ENCODE data around the gene CDH6.

GRCh38 chr5:31329715-31330114 is 136.2 kb downstream of the CDH6 start:
- TF ChIP-seq E2F5 (CRISPR knock-in tag; conservative IDR thresholded peaks at IDR 0.05) (no peak), ZBTB10 (CRISPR knock-in tag; IDR thresholded peaks at IDR 0.05; ENCODE audit: borderline replicate concordance) (no peak), ADNP (CRISPR knock-in tag; IDR thresholded peaks at IDR 0.05) (no peak), ZFP82 (CRISPR knock-in tag; IDR thresholded peaks at IDR 0.05; ENCODE audit: borderline replicate concordance) (no peak), POLR2A (IDR thresholded peaks at IDR 0.05; ENCODE audit: insufficient read depth in 1 of 2, low read depth in 2 of 2, low read length in 2 of 2) (no peak), CTCF (CRISPR knock-in tag; IDR thresholded peaks at IDR 0.05) (no peak), PLRG1 (conservative IDR thresholded peaks at IDR 0.05) (no peak)
